Left cardiac atrium (tissue), 4 donors: Measurements from ENCODE around the gene FKBP10. TPM values are rescaled to one million over a fixed set of nuclear protein-coding genes. Genes with fewer than 3 reads are reported as not detected.

Experiments used
- ATAC-seq, 2 donors: fragments of 200-7000 bp; cut with Tn5 transposase; one replicate each; pipeline ENCODE4 v1.9.1; 2020; ENCODE audit warnings: mild to moderate bottlenecking in 2 of 2, moderate library complexity in 2 of 2
- DNase-seq: peaks from one replicate; pipeline ENCODE4 v3.0.0-alpha.2; 2020
- intact Hi-C, 2 donors: fragments of 100-400 bp; cut with DNase I; formaldehyde crosslinking; loops; one replicate each; pipeline versions ENCODE4 v1.14.1 to v1.15.1; 2022 to 2023
- total RNA-seq, 2 donors: library from RNA; stranded (reverse); fragmentation: NEBNext Ultra II Directional; extraction: Animal tissue kit (Norgen Biotek cat#: 25700); gene quantifications; one replicate each; pipeline ENCODE4 v1.2.1, GENCODE V29; 2021
- donor health status: DM: no; HTN: yes; CAD: no.
- donor health status: DM: no; HTN: yes; CAD: no; lungs with severe emphysema.
- donor health status: DM: yes; HTN: yes; CAD: no.
- donor health status: Dilated cardiomyopathy.

FKBP10 gene
- total RNA-seq, 2 donors from 2014 or later: 33.0 to 47.3 TPM

- no peak for DNase-seq
- intact Hi-C loops: loop anchor here in 1 of 2 donors (5.0 kb wide), 1 partner anchor 133 kb away; no protein-coding TSS in a partner anchor
- no peak for ATAC-seq
Measured at GRCh38 chr17:41870097-41870496, 57.3 kb downstream of the FKBP10 start.

GRCh38 chr17:41870627-41871026 is 57.8 kb downstream of the FKBP10 start:
- ATAC-seq (peak in 1 of 2 donors; percentile 34), DNase-seq (no peak)
- intact Hi-C loops: loop anchor here in 1 of 2 donors (5.0 kb wide), 1 partner anchor 133 kb away; no protein-coding TSS in a partner anchor

- no peak for DNase-seq
- intact Hi-C loops: loop anchor here in 1 of 2 donors (5.0 kb wide), 1 partner anchor 134 kb away; no protein-coding TSS in a partner anchor
Measured at GRCh38 chr17:41871789-41872188, 59.0 kb downstream of the FKBP10 start.

More at GRCh38 chr17:41871789-41872188, 59.0 kb downstream of the FKBP10 start:
- ATAC-seq: no peak

Other genes starting within 250 kb of the FKBP10 start
- gene KRT9, start 240.9 kb upstream of the FKBP10 start, total RNA-seq: not detected
- gene KRT14, start 226.1 kb upstream of the FKBP10 start, total RNA-seq: under 1 TPM; 0.41 to 0.58 TPM
- 1 to 10 TPM in 1 of 2 donors, under 1 TPM in 1; 0.44 to 1.1 TPM for gene KRT16, start 200.2 kb upstream of the FKBP10 start, total RNA-seq
- gene KRT17, start 188.4 kb upstream of the FKBP10 start, total RNA-seq: not detected
- gene EIF1, start 124.1 kb upstream of the FKBP10 start, total RNA-seq: 1,000 to 10,000 TPM in 1 of 2 donors, 100 to 1,000 TPM in 1; 883 to 1,102 TPM
- not detected for gene GAST, start 100.7 kb upstream of the FKBP10 start, total RNA-seq
- not detected for gene HAP1, start 78.4 kb upstream of the FKBP10 start, total RNA-seq
- gene JUP, start 26.3 kb upstream of the FKBP10 start, total RNA-seq: 100 to 1,000 TPM; 117 to 139 TPM
- gene P3H4, start 1.1 kb upstream of the FKBP10 start, total RNA-seq: 10 to 100 TPM; 12.0 to 13.8 TPM
- 10 to 100 TPM; 27.8 to 42.1 TPM for gene NT5C3B, start 23.2 kb downstream of the FKBP10 start, total RNA-seq
- gene KLHL10, start 24.8 kb downstream of the FKBP10 start, total RNA-seq: under 1 TPM; 0.18 to 0.32 TPM
- 1 to 10 TPM; 4.7 to 6.1 TPM for gene KLHL11, start 52.4 kb downstream of the FKBP10 start, total RNA-seq
- gene ACLY, start 105.9 kb downstream of the FKBP10 start, total RNA-seq: 10 to 100 TPM; 58.7 to 72.2 TPM
- gene ODAD4, start 117.6 kb downstream of the FKBP10 start, total RNA-seq: 1 to 10 TPM; 1.0 to 1.3 TPM
- 10 to 100 TPM; 40.3 to 43.7 TPM for gene CNP, start 153.8 kb downstream of the FKBP10 start, total RNA-seq
- gene DNAJC7, start 204.4 kb downstream of the FKBP10 start, total RNA-seq: 10 to 100 TPM; 57.5 to 73.9 TPM
- gene NKIRAS2, start 207.1 kb downstream of the FKBP10 start, total RNA-seq: 10 to 100 TPM; 35.3 to 45.9 TPM
- under 1 TPM; 0.68 to 0.94 TPM for gene C17orf113, start 237.6 kb downstream of the FKBP10 start, total RNA-seq